RKO (cell line): Measurements from ENCODE around the gene SDK1.
"Not testable (repeated sequence)": the region's sequence is repeated elsewhere in the genome, so short reads cannot be mapped to it uniquely, and the experiment has no call there.

ENCODE experiments used
- DNase-seq: peaks from one replicate; pipeline ENCODE4 v3.0.0-alpha.2; 2016; ENCODE audit warnings: low spot score

SDK1 gene

GRCh38 chr7:4207011-4207410 is 906.0 kb downstream of the SDK1 start:
- DNase-seq = no peak

- no peak for DNase-seq
Measured at GRCh38 chr7:4208086-4208485, 907.0 kb downstream of the SDK1 start.

GRCh38 chr7:4208586-4208985 is 907.5 kb downstream of the SDK1 start:
- DNase-seq = no peak

GRCh38 chr7:4209126-4209525 is 908.1 kb downstream of the SDK1 start:
- no peak for DNase-seq

GRCh38 chr7:4209966-4210365 is 908.9 kb downstream of the SDK1 start:
- no peak for DNase-seq

- DNase-seq = no peak
Measured at GRCh38 chr7:4210821-4211220, 909.8 kb downstream of the SDK1 start.

GRCh38 chr7:4211261-4211660 is 910.2 kb downstream of the SDK1 start:
- DNase-seq = no peak

GRCh38 chr7:4212376-4212775 is 911.3 kb downstream of the SDK1 start:
- DNase-seq = no peak

GRCh38 chr7:4214291-4215155 is 913.5 kb downstream of the SDK1 start:
- DNase-seq = no peak

GRCh38 chr7:4215176-4215720 is 914.2 kb downstream of the SDK1 start:
- no peak for DNase-seq

GRCh38 chr7:4216016-4216415 is 915.0 kb downstream of the SDK1 start:
- no peak for DNase-seq

- not testable (repeated sequence) for DNase-seq
Measured at GRCh38 chr7:4217126-4217660, 916.1 kb downstream of the SDK1 start.

- no peak for DNase-seq
Measured at GRCh38 chr7:4218481-4218880, 917.4 kb downstream of the SDK1 start.

- no peak for DNase-seq
Measured at GRCh38 chr7:4220011-4220410, 919.0 kb downstream of the SDK1 start.

- no peak for DNase-seq
Measured at GRCh38 chr7:4221043-4221442, 920.0 kb downstream of the SDK1 start.

- no peak for DNase-seq
Measured at GRCh38 chr7:4222676-4223075, 921.6 kb downstream of the SDK1 start.

- no peak for DNase-seq
Measured at GRCh38 chr7:4225361-4225771, 924.3 kb downstream of the SDK1 start.

GRCh38 chr7:4225881-4226523 is 925.0 kb downstream of the SDK1 start:
- DNase-seq = no peak

GRCh38 chr7:4226524-4226882 is 925.5 kb downstream of the SDK1 start:
- no peak for DNase-seq

- DNase-seq = no peak
Measured at GRCh38 chr7:4227105-4228010, 926.3 kb downstream of the SDK1 start.

GRCh38 chr7:4230352-4230751 is 929.3 kb downstream of the SDK1 start:
- DNase-seq = no peak

- no peak for DNase-seq
Measured at GRCh38 chr7:4233146-4233545, 932.1 kb downstream of the SDK1 start.
